Naive thymus-derived CD8-positive, alpha-beta T cell (primary cell): Measurements from ENCODE around the gene NISCH. TPM values are rescaled to one million over a fixed set of nuclear protein-coding genes. Genes with fewer than 3 reads are reported as not detected.

ENCODE experiments used
- ATAC-seq, 2 donors: fragments of 150-1000 bp; cut with Tn5 transposase in 1 of 2; sonication (Bioruptor Pico), chemical (Tn5 transposase) in 1 of 2; 1 replicate in 1 of 2; 2 replicates in 1 of 2; pipeline ENCODE4 v1.10.0; 2021; ENCODE audit warnings: mild to moderate bottlenecking in 2 of 2, moderate library complexity in 2 of 2
- POLR2A ChIA-PET: fragments of 350-600 bp; sonication (Branson Sonifier 250); formaldehyde crosslinking; loops from one replicate; lab custom pipeline; 2021; ENCODE audit warnings: antibody characterized with exemption; lab: Charles Lee
- DNase-seq, 10 donors: peaks; one replicate each; pipeline versions ENCODE4 v3.0.0 to v3.0.0-alpha.2; 2020 to 2022
- H3K27ac Mint-ChIP-seq, 10 donors: one replicate each; pipeline ENCODE4 v1.8.0; 2020 to 2022; ENCODE audit warnings: mild to moderate bottlenecking in 10 of 10, mixed read lengths in 10 of 10, moderate library complexity in 4 of 10, inconsistent platforms in 1 of 10
- H3K27me3 Mint-ChIP-seq, 5 donors: one replicate each; pipeline ENCODE4 v1.8.0; 2021 to 2022; ENCODE audit warnings: mixed read lengths in 5 of 5
- H3K36me3 Mint-ChIP-seq, 3 donors: one replicate each; pipeline ENCODE4 v1.8.0; 2020 to 2022; ENCODE audit warnings: mixed read lengths in 3 of 3, mild to moderate bottlenecking in 2 of 3, inconsistent platforms in 1 of 3
- H3K4me1 Mint-ChIP-seq, 4 donors: one replicate each; pipeline ENCODE4 v1.8.0; 2021 to 2022; ENCODE audit warnings: mixed read lengths in 4 of 4
- H3K4me3 Mint-ChIP-seq, 10 donors: one replicate each; pipeline ENCODE4 v1.8.0; 2020 to 2022; ENCODE audit warnings: mild to moderate bottlenecking in 10 of 10, mixed read lengths in 10 of 10, moderate library complexity in 6 of 10, inconsistent platforms in 1 of 10
- H3K9me3 Mint-ChIP-seq, 9 donors: one replicate each; pipeline ENCODE4 v1.8.0; 2020 to 2022; ENCODE audit warnings: mixed read lengths in 9 of 9, mild to moderate bottlenecking in 3 of 9, inconsistent platforms in 1 of 9, moderate library complexity in 1 of 9
- polyA plus RNA-seq, 3 donors: library from polyadenylated mRNA; unstranded; fragments of 300-500 nt; fragmentation: Illumina TruSeq; gene quantifications; one replicate each; pipeline ENCODE4 v1.2.3, GENCODE V29; 2021
- total RNA-seq, 8 experiments: library from RNA in 2 of 8; stranded (reverse) in 2 of 8; gene quantifications; one replicate each; pipeline ENCODE4 v1.2.3 and lab custom pipeline; 2021 to 2026

Gene NISCH
- total and polyA plus RNA-seq, 5 experiments from 2014 or later: 17.8 to 191 (median 30.1) TPM

- ATAC-seq: peak; percentile 95 to 97
- H3K9me3 Mint-ChIP-seq: no peaks in the 10 kb centered on the region
- H3K36me3 Mint-ChIP-seq: no peaks in the 10 kb centered on the region
- H3K4me3 Mint-ChIP-seq: no peak within 1 kb of the TSS
- no peaks in the 10 kb centered on the region for H3K27me3 Mint-ChIP-seq
- POLR2A ChIA-PET: interaction anchor here (0.5 to 2.2 kb wide), 4 partner anchors 10 to 269 kb away, joined by 3 to 14 read pairs (median 5); partner anchors contain the start of genes NISCH and TWF2
- DNase-seq: peak; percentile 54 to 80 (median 61)
- H3K4me1 Mint-ChIP-seq: peaks cover 7 to 14% (median 9%) of the 10 kb centered on the region in 4 donors
- H3K27ac Mint-ChIP-seq: peak within 1 kb of the TSS in 2 of 10 donors; percentile 56 to 65
Observed at GRCh38 chr3:52444860-52445793, 10.3 kb upstream of the NISCH start, which contains the start of gene SEMA3G. Gene SEMA3G, minus strand, starts transcription at chr3:52445103. Its CDS starts 76 bp downstream, at chr3:52445027.

- POLR2A ChIA-PET: interaction anchor here (0.8 to 2.2 kb wide), 3 partner anchors 9 to 34 kb away, joined by 3 to 14 read pairs (median 7); partner anchors contain the start of gene NISCH
- ATAC-seq (no peak), DNase-seq (peak in 1 of 10 donors; percentile 46)
- Mint-ChIP-seq H3K27me3 (no peaks in the 10 kb centered on the region), H3K4me3 (no peak overlapping the region), H3K27ac (no peak overlapping the region), H3K4me1 (peaks cover 7 to 14% (median 9%) of the 10 kb centered on the region in 4 donors), H3K36me3 (no peaks in the 10 kb centered on the region), H3K9me3 (no peaks in the 10 kb centered on the region)
Observed at GRCh38 chr3:52446042-52446441, 9.4 kb upstream of the NISCH start.

GRCh38 chr3:52446631-52447511, 8.5 kb upstream of the NISCH start:
- Mint-ChIP-seq H3K4me1 (peaks cover 7 to 14% (median 9%) of the 10 kb centered on the region in 4 donors), H3K27me3 (no peaks in the 10 kb centered on the region), H3K9me3 (no peaks in the 10 kb centered on the region), H3K27ac (peak overlapping the region in 9 of 10 donors; percentile 20 to 87 (median 70)), H3K36me3 (no peaks in the 10 kb centered on the region), H3K4me3 (peak overlapping the region in 2 of 10 donors; percentile 16 to 28)
- DNase-seq: peak; percentile 53 to 85 (median 74)
- peak; percentile 74 to 78 for ATAC-seq
- POLR2A ChIA-PET: interaction anchor here (0.6 to 2.2 kb wide), 8 partner anchors 8 to 296 kb away, joined by 3 to 14 read pairs (median 4); partner anchors contain the start of gene NISCH

- Mint-ChIP-seq H3K4me1 (peaks cover 7 to 14% (median 9%) of the 10 kb centered on the region in 4 donors), H3K36me3 (no peaks in the 10 kb centered on the region), H3K9me3 (no peaks in the 10 kb centered on the region), H3K27me3 (no peaks in the 10 kb centered on the region), H3K27ac (peak overlapping the region in 3 of 10 donors; percentile 39 to 72 (median 64)), H3K4me3 (no peak overlapping the region)
- no peak for ATAC-seq
- peak in 1 of 10 donors; percentile 58 for DNase-seq
- POLR2A ChIA-PET: interaction anchor here (0.7 to 1.2 kb wide), 8 partner anchors 9 to 218 kb away, joined by 3 to 5 read pairs (median 4); no protein-coding TSS in a partner anchor
Observed at GRCh38 chr3:52447512-52448355, 7.7 kb upstream of the NISCH start.

GRCh38 chr3:52450489-52451236, 4.7 kb upstream of the NISCH start:
- POLR2A ChIA-PET: no interaction called here
- peaks cover 13 to 29% (median 23%) of the 10 kb centered on the region in 4 donors for H3K4me1 Mint-ChIP-seq
- ATAC-seq (no peak), DNase-seq (peak in 1 of 10 donors; percentile 54)
- H3K4me3 Mint-ChIP-seq: no peak overlapping the region
- no peaks in the 10 kb centered on the region for H3K9me3 Mint-ChIP-seq
- no peaks in the 10 kb centered on the region for H3K36me3 Mint-ChIP-seq
- H3K27me3 Mint-ChIP-seq: no peaks in the 10 kb centered on the region
- peak overlapping the region in 4 of 10 donors; percentile 18 to 85 (median 58) for H3K27ac Mint-ChIP-seq

GRCh38 chr3:52451237-52452083, 3.9 kb upstream of the NISCH start:
- Mint-ChIP-seq H3K4me3 (peak overlapping the region in 1 of 10 donors; percentile 43), H3K27ac (peak overlapping the region in 3 of 10 donors; percentile 35 to 85 (median 64)), H3K27me3 (no peaks in the 10 kb centered on the region), H3K4me1 (peaks cover 18 to 37% (median 29%) of the 10 kb centered on the region in 4 donors), H3K36me3 (no peaks in the 10 kb centered on the region), H3K9me3 (no peaks in the 10 kb centered on the region)
- POLR2A ChIA-PET: no interaction called here
- DNase-seq (peak in 1 of 10 donors; percentile 56), ATAC-seq (no peak)

GRCh38 chr3:52452126-52452525, 3.3 kb upstream of the NISCH start:
- POLR2A ChIA-PET: interaction anchor here (0.7 kb wide), 1 partner anchor 230 kb away, joined by 3 read pairs; no protein-coding TSS in a partner anchor
- no peak overlapping the region for H3K27ac Mint-ChIP-seq
- ATAC-seq: no peak
- DNase-seq: peak in 1 of 10 donors; percentile 46
- peaks cover 0 to under 1% (median 0%) of the 10 kb centered on the region in 3 donors for H3K36me3 Mint-ChIP-seq
- H3K9me3 Mint-ChIP-seq: no peaks in the 10 kb centered on the region
- no peak overlapping the region for H3K4me3 Mint-ChIP-seq
- peaks cover 18 to 39% (median 32%) of the 10 kb centered on the region in 4 donors for H3K4me1 Mint-ChIP-seq
- no peaks in the 10 kb centered on the region for H3K27me3 Mint-ChIP-seq

- Mint-ChIP-seq H3K27ac (peak overlapping the region in 3 of 10 donors; percentile 52 to 98 (median 72)), H3K4me1 (peaks cover 20 to 40% (median 36%) of the 10 kb centered on the region in 4 donors), H3K36me3 (peaks cover 0 to 5% (median 0%) of the 10 kb centered on the region in 3 donors), H3K4me3 (no peak overlapping the region), H3K9me3 (no peaks in the 10 kb centered on the region), H3K27me3 (no peaks in the 10 kb centered on the region)
- peak in 1 of 10 donors; percentile 58 for DNase-seq
- POLR2A ChIA-PET: interaction anchor here (0.7 kb wide), 1 partner anchor 230 kb away, joined by 3 read pairs; no protein-coding TSS in a partner anchor
- no peak for ATAC-seq
Observed at GRCh38 chr3:52452570-52453221, 2.7 kb upstream of the NISCH start.

GRCh38 chr3:52453496-52454249, 1.7 kb upstream of the NISCH start, which contains the start of gene TNNC1:
Gene TNNC1, minus strand, starts transcription at chr3:52454041. Its CDS starts 26 bp downstream, at chr3:52454015.
- H3K36me3 Mint-ChIP-seq: peaks cover 0 to 12% (median 4%) of the 10 kb centered on the region in 3 donors
- ATAC-seq (no peak), DNase-seq (peak in 1 of 10 donors; percentile 58)
- H3K4me3 Mint-ChIP-seq: peak within 1 kb of the TSS; percentile 88 to 99 (median 94)
- no peaks in the 10 kb centered on the region for H3K27me3 Mint-ChIP-seq
- POLR2A ChIA-PET: interaction anchor here (0.5 to 2.0 kb wide), 7 partner anchors 8 to 217 kb away, joined by 3 to 9 read pairs (median 4); partner anchors contain the start of genes SEMA3G, UQCC5 and WDR82
- H3K9me3 Mint-ChIP-seq: no peaks in the 10 kb centered on the region
- H3K27ac Mint-ChIP-seq: peak within 1 kb of the TSS; percentile 98 to 100 (median 99)
- peaks cover 19 to 47% (median 40%) of the 10 kb centered on the region in 4 donors for H3K4me1 Mint-ChIP-seq
